Activated CD8-positive, alpha-beta T cell treated with anti-CD3 and anti-CD28 coated beads, Interleukin-2, amount 10 ng/mL, durations not matched to agents 7 days and 5 days (primary cell): ENCODE results near the gene XKR7. TPM values are rescaled to one million over a fixed set of nuclear protein-coding genes. Genes with fewer than 3 reads are reported as not detected.
"Not testable (repeated sequence)": the region's sequence is repeated elsewhere in the genome, so short reads cannot be mapped to it uniquely, and the experiment has no call there.

Experiments used
- ATAC-seq: fragments of 150-1000 bp; cut with Tn5 transposase; one replicate; pipeline ENCODE4 v1.10.0; 2021; ENCODE audit warnings: moderate library complexity
- CTCF ChIA-PET: fragments of 350-600 bp; sonication (Branson Sonifier 250); formaldehyde crosslinking; loops from one replicate; lab custom pipeline; 2021; ENCODE audit warnings: antibody characterized with exemption; lab: Charles Lee
- POLR2A ChIA-PET: fragments of 350-600 bp; sonication (Branson Sonifier 250); formaldehyde crosslinking; loops from one replicate; lab custom pipeline; 2021; ENCODE audit warnings: antibody characterized with exemption; lab: Charles Lee
- DNase-seq: peaks from one replicate; pipeline ENCODE4 v3.0.0-alpha.2; 2020
- H3K27ac Mint-ChIP-seq: one replicate; pipeline ENCODE4 v1.8.0; 2021; ENCODE audit warnings: mild to moderate bottlenecking, mixed read lengths
- H3K27me3 Mint-ChIP-seq: one replicate; pipeline ENCODE4 v1.8.0; 2021; ENCODE audit warnings: low read depth, mixed read lengths
- H3K36me3 Mint-ChIP-seq: one replicate; pipeline ENCODE4 v1.8.0; 2021; ENCODE audit warnings: low read depth, mixed read lengths
- H3K4me1 Mint-ChIP-seq: one replicate; pipeline ENCODE4 v1.8.0; 2021; ENCODE audit warnings: low read depth, mixed read lengths
- H3K4me3 Mint-ChIP-seq: one replicate; pipeline ENCODE4 v1.8.0; 2021; ENCODE audit warnings: mild to moderate bottlenecking, mixed read lengths
- H3K9me3 Mint-ChIP-seq: one replicate; pipeline ENCODE4 v1.8.0; 2022; ENCODE audit warnings: mixed read lengths; ENCODE audit not compliant: insufficient read depth
- total RNA-seq, 2 experiments: library from RNA; stranded (reverse); gene quantifications; one replicate each; pipeline ENCODE4 v1.2.3, GENCODE V29; 2021

XKR7 gene
- total RNA-seq, 2 experiments from 2014 or later, result 0.03 TPM; not detected in 1

GRCh38 chr20:31926493-31926892 lies 41.5 kb upstream of the XKR7 start:
- Mint-ChIP-seq H3K27me3 (peaks cover 17% of the 10 kb centered on the region), H3K36me3 (no peaks in the 10 kb centered on the region), H3K4me1 (peaks cover 4% of the 10 kb centered on the region), H3K4me3 (no peak overlapping the region), H3K9me3 (no peaks in the 10 kb centered on the region), H3K27ac (no peak overlapping the region)
- no peak for DNase-seq
- ATAC-seq, result no peak
- ChIA-PET CTCF (no interaction called here), POLR2A (no interaction called here)

DNA sequence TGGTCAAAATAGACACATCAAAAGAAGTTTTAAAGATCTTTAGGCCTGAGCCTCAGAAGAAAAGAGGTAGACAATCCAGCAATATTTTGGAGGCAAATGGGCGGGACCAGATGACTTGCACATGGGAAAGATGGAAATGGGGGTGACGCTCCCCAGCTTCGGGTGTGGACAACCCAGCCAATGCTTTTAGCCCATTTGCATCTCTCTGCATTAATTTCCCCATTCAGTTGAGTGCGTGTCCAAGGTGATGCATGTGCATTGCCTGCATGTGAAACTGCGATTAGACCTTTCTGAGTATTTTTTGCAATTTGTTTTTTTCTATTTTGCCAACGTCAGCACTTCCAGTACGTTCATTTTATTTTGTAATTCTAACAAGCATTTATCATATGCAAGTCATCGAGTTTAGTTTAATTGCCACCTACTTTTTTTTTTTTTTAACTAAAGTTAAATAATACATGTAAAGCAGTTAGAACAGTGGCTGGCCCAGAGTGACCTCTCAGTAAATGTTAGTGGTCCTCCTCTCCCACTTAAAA lies 40.3 kb upstream of the XKR7 start:
- POLR2A ChIA-PET, result no interaction called here
- H3K27ac Mint-ChIP-seq, result no peak overlapping the region
- CTCF ChIA-PET, result no interaction called here

GRCh38 chr20:31929631-31930030 lies 38.3 kb upstream of the XKR7 start:
- DNase-seq, CTCF ChIA-PET, H3K36me3 Mint-ChIP-seq, POLR2A ChIA-PET, ATAC-seq, H3K4me1 Mint-ChIP-seq, H3K4me3 Mint-ChIP-seq, H3K27ac Mint-ChIP-seq, H3K9me3 Mint-ChIP-seq: not testable (repeated sequence)
- H3K27me3 Mint-ChIP-seq, result peaks cover 17% of the 10 kb centered on the region

More for the DNA sequence above, 40.3 kb upstream of the XKR7 start:
- no peak overlapping the region for H3K4me3 Mint-ChIP-seq
- DNase-seq (no peak), ATAC-seq (no peak)
- H3K27me3 Mint-ChIP-seq, result peaks cover 17% of the 10 kb centered on the region
- no peaks in the 10 kb centered on the region for H3K36me3 Mint-ChIP-seq
- H3K9me3 Mint-ChIP-seq, result no peaks in the 10 kb centered on the region
- peaks cover 4% of the 10 kb centered on the region for H3K4me1 Mint-ChIP-seq

DNA sequence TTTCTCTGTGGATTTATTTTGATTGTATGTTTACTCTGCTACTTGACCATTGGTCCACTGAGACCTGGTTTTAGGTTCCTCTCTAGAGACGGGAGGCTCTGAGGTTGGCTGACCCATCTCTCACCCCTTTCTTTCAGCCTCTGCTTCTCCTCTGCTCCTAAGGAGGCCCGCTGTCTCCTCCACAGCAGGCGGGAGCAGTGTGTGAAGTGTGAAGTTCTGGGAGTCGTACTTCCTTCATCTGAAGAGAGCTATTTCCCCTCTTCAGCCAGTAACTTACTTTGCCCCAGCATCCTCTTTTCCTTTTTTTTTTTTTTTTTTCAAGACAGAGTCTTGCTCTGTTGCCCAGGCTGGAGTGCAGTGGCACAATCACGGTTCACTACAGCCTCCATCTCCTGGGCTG lies 37.2 kb upstream of the XKR7 start:
- ChIA-PET POLR2A (no interaction called here), CTCF (no interaction called here)
- H3K4me3 Mint-ChIP-seq, result no peak overlapping the region
- H3K27me3 Mint-ChIP-seq, result peaks cover 17% of the 10 kb centered on the region
- H3K4me1 Mint-ChIP-seq, result no peaks in the 10 kb centered on the region
- no peaks in the 10 kb centered on the region for H3K9me3 Mint-ChIP-seq
- no peak for ATAC-seq
- no peaks in the 10 kb centered on the region for H3K36me3 Mint-ChIP-seq
- no peak for DNase-seq
- H3K27ac Mint-ChIP-seq, result no peak overlapping the region

GRCh38 chr20:31933698-31934097 lies 34.3 kb upstream of the XKR7 start:
- H3K27ac Mint-ChIP-seq, result no peak overlapping the region
- no peak overlapping the region for H3K4me3 Mint-ChIP-seq
- H3K27me3 Mint-ChIP-seq, result peaks cover 12% of the 10 kb centered on the region
- no peaks in the 10 kb centered on the region for H3K9me3 Mint-ChIP-seq
- ATAC-seq (no peak), DNase-seq (no peak)
- H3K4me1 Mint-ChIP-seq, result no peaks in the 10 kb centered on the region
- ChIA-PET CTCF (no interaction called here), POLR2A (no interaction called here)
- H3K36me3 Mint-ChIP-seq, result no peaks in the 10 kb centered on the region

GRCh38 chr20:31934491-31934890 lies 33.5 kb upstream of the XKR7 start:
- H3K9me3 Mint-ChIP-seq, result no peaks in the 10 kb centered on the region
- no peak for ATAC-seq
- H3K27me3 Mint-ChIP-seq, result peaks cover 8% of the 10 kb centered on the region

DNA sequence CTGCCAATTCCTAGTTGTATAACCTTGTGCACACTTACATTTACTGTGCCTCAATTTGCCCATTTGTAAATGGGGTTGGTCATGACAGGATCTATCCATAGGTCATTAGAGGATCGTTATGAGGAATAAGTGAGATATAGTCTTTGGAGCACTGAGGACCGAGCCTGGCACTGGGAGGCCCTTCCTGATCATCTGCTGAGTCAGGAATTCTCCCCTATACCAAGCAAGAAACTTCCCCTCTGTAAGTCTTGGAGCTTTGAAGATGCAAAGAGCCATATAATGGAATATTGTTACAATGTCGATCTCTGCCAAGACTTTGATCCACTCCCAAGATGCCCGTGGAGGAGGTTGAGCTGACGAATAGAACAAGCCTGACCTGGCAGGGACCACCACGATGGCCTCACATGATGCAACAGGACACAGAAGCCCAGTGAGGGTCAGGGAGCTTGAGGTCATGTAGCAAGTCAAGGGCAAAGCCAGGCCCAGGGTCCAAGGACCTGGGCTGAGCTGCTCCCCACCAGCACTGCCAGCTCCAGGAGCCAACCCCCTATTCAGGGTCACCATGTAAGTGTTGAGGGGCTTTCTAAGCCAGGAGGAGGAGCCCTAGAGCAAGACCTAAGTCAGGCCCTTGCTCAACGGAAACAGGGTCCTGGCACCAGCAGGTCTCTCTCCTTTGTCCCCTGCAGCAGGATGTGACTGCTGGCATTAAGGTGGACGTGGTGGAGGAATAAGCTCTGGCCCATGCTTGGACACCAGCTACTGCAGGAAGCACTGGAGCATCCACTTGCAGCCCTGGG lies 32.8 kb upstream of the XKR7 start:
- no peak overlapping the region for H3K27ac Mint-ChIP-seq
- no peak overlapping the region for H3K4me3 Mint-ChIP-seq
- H3K4me1 Mint-ChIP-seq, result no peaks in the 10 kb centered on the region
- DNase-seq (no peak), ATAC-seq (no peak)
- CTCF ChIA-PET, result interaction anchor here (1.3 kb wide), 2 partner anchors 16 to 17 kb away, joined by 3 read pairs; partner anchors contain the start of gene PDRG1
- peaks cover 6% of the 10 kb centered on the region for H3K27me3 Mint-ChIP-seq
- H3K9me3 Mint-ChIP-seq, result no peaks in the 10 kb centered on the region
- POLR2A ChIA-PET, result no interaction called here
- no peaks in the 10 kb centered on the region for H3K36me3 Mint-ChIP-seq

More at GRCh38 chr20:31934491-31934890, 33.5 kb upstream of the XKR7 start:
- CTCF ChIA-PET, result interaction anchor here (1.3 kb wide), 1 partner anchor 17 kb away, joined by 3 read pairs; the partner anchor contains the start of gene PDRG1
- no peak overlapping the region for H3K4me3 Mint-ChIP-seq
- H3K27ac Mint-ChIP-seq, result no peak overlapping the region
- no peaks in the 10 kb centered on the region for H3K4me1 Mint-ChIP-seq
- DNase-seq, result no peak
- no peaks in the 10 kb centered on the region for H3K36me3 Mint-ChIP-seq
- POLR2A ChIA-PET, result no interaction called here

DNA sequence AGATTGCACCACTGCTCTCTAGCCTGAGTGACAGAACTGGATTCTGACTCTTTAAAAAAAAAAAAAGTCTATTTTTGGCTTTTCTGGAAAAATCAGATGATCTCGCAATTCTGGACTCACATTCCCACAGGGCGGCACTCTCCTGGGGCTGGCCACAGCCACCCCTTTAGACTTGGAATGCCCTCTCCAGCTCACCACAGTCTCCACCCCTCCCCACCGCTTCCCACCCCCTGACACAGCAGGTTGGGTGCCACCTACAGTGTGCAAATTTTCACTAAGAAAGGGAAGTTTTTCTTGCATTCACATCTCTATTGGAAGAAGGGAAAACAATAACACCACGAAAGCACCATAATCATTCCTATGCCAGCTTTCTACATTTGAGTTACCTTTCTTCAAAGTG lies 31.5 kb upstream of the XKR7 start:
- Mint-ChIP-seq H3K27ac (no peak overlapping the region), H3K36me3 (no peaks in the 10 kb centered on the region), H3K4me3 (no peak overlapping the region), H3K9me3 (no peaks in the 10 kb centered on the region), H3K4me1 (no peaks in the 10 kb centered on the region), H3K27me3 (peaks cover under 1% of the 10 kb centered on the region)
- ATAC-seq (no peak), DNase-seq (no peak)
- ChIA-PET POLR2A (no interaction called here), CTCF (interaction anchor here (1.3 kb wide), 1 partner anchor 15 kb away, joined by 3 read pairs; the partner anchor contains the start of gene PDRG1)

DNA sequence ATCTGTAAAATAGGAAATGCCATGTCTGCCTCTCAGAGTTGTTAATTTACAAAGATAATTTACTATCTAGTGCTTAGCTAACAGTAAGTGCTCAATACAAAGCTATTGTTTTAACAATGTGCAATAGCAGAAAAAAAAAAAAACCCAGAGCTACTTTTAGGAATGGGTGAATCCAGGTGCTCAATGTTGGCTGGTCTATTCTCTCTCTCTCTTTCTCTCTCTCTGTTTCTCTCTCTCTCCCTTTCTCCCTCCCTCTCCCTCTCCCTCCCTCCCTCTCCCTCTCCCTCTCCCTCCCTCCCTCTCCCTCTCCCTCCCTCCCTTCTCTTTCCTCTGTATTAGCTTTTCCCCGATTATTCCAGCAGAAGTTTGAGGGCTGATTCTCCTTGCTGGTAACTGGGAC lies 30.1 kb upstream of the XKR7 start:
- ChIA-PET POLR2A (interaction anchor here (0.6 kb wide), 1 partner anchor 14 kb away, joined by 3 read pairs; the partner anchor contains the start of gene PDRG1), CTCF (interaction anchor here (1.2 kb wide), 1 partner anchor 14 kb away, joined by 3 read pairs; the partner anchor contains the start of gene PDRG1)
- Mint-ChIP-seq H3K27ac (no peak overlapping the region), H3K4me1 (no peaks in the 10 kb centered on the region), H3K9me3 (no peaks in the 10 kb centered on the region), H3K4me3 (no peak overlapping the region), H3K27me3 (no peaks in the 10 kb centered on the region), H3K36me3 (no peaks in the 10 kb centered on the region)
- ATAC-seq, result no peak
- no peak for DNase-seq

DNA sequence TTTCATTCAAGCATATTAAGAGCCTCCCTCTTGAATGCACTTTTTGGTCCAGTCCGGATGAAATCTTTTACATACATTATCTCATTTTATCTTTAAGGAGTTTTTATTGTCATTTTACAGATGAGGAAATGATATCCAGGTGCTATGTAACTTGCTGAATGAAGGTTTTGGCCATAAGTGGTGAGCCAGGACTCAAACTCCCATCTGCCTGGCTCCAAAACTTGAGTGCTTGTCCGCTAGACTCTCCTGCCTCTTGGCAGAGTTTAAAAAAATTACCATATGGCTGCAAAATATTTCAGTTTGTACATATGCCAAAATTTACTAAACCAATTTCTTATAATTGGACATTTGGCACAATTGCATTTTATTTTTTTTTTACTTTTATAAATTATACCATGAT lies 28.3 kb upstream of the XKR7 start:
- ATAC-seq (no peak), DNase-seq (no peak)
- H3K27ac Mint-ChIP-seq, result no peak overlapping the region
- no peaks in the 10 kb centered on the region for H3K9me3 Mint-ChIP-seq
- no peaks in the 10 kb centered on the region for H3K27me3 Mint-ChIP-seq
- ChIA-PET POLR2A (no interaction called here), CTCF (no interaction called here)
- H3K36me3 Mint-ChIP-seq, result peaks cover 2% of the 10 kb centered on the region
- H3K4me3 Mint-ChIP-seq, result no peak overlapping the region
- H3K4me1 Mint-ChIP-seq, result no peaks in the 10 kb centered on the region

GRCh38 chr20:31943052-31943471 lies 24.9 kb upstream of the XKR7 start:
- Mint-ChIP-seq H3K27ac (no peak overlapping the region), H3K9me3 (no peaks in the 10 kb centered on the region), H3K4me1 (no peaks in the 10 kb centered on the region), H3K36me3 (peaks cover 26% of the 10 kb centered on the region), H3K4me3 (no peak overlapping the region), H3K27me3 (no peaks in the 10 kb centered on the region)
- DNase-seq (no peak), ATAC-seq (no peak)
- CTCF ChIA-PET, result interaction anchor here (0.5 to 3.0 kb wide), 3 partner anchors 9 to 96 kb away, joined by 4 to 15 read pairs (median 4); partner anchors contain the start of gene PDRG1
- POLR2A ChIA-PET, result no interaction called here

- ChIA-PET CTCF (no interaction called here), POLR2A (no interaction called here)
- H3K4me1 Mint-ChIP-seq, result peaks cover 13% of the 10 kb centered on the region
- DNase-seq (no peak), ATAC-seq (no peak)
- no peaks in the 10 kb centered on the region for H3K27me3 Mint-ChIP-seq
- no peak overlapping the region for H3K27ac Mint-ChIP-seq
- no peaks in the 10 kb centered on the region for H3K9me3 Mint-ChIP-seq
- no peak overlapping the region for H3K4me3 Mint-ChIP-seq
- H3K36me3 Mint-ChIP-seq, result peaks cover 45% of the 10 kb centered on the region
Observed at GRCh38 chr20:31945319-31945718, 22.6 kb upstream of the XKR7 start.
